Breast epithelium (tissue), 4 donors: ENCODE data around the gene CDH13. TPM values are rescaled to one million over a fixed set of nuclear protein-coding genes. Genes with fewer than 3 reads are reported as not detected.

Experiments
- DNase-seq, 2 donors: peaks; one replicate each; pipeline ENCODE4 v3.0.0-alpha.2; 2019; ENCODE audit warnings: low spot score in 2 of 2
- H3K27ac ChIP-seq, 2 donors: fragments of 200-600 bp; sonication (generic) in 1 of 2; one replicate each; pipeline ENCODE4 v1.5.1; 2016 to 2019; ENCODE audit warnings: mild to moderate bottlenecking in 1 of 2
- H3K27me3 ChIP-seq, 2 donors: fragments of 200-600 bp; sonication (generic) in 1 of 2; one replicate each; pipeline versions ENCODE4 v1.5.1 to v1.6.0; 2017 to 2019; ENCODE audit warnings: control low read depth in 1 of 2, mild to moderate bottlenecking in 1 of 2
- H3K36me3 ChIP-seq: fragments of 200-600 bp; one replicate; pipeline ENCODE4 v1.5.1; 2019
- H3K4me1 ChIP-seq, 2 donors: fragments of 200-600 bp; sonication (generic); one replicate each; pipeline ENCODE4 v1.5.1; 2016 to 2019; ENCODE audit warnings: control low read depth in 1 of 2
- H3K4me3 ChIP-seq, 3 donors: fragments of 200-600 bp; sonication (generic); 1 replicate in 2 of 3; 2 replicates in 1 of 3; pipeline ENCODE4 v1.5.1; 2016 to 2019; ENCODE audit warnings: mild to moderate bottlenecking in 3 of 3, moderate library complexity in 2 of 3
- H3K9me3 ChIP-seq, 2 donors: fragments of 200-600 bp; sonication (generic) in 1 of 2; one replicate each; pipeline ENCODE4 v1.5.1; 2016 to 2019; ENCODE audit warnings: control low read depth in 1 of 2
- POLR2A ChIP-seq: fragments of 450-650 bp; IDR thresholded peaks from one replicate; pipeline ENCODE4 v1.6.1; 2016; ENCODE audit warnings: antibody characterized with exemption, mild to moderate bottlenecking, moderate library complexity
- POLR2AphosphoS5 ChIP-seq, 3 donors: sonication (generic); formaldehyde crosslinking; IDR thresholded peaks; one replicate each; pipeline ENCODE4 v1.6.1; 2017; ENCODE audit warnings: antibody characterized with exemption in 3 of 3
- intact Hi-C: fragments of 100-400 bp; cut with DNase I; formaldehyde crosslinking; loops from one replicate; pipeline ENCODE4 v1.15.1; 2023; ENCODE audit warnings: low total_unique reads
- total RNA-seq, 3 donors: library from RNA; depleted of rRNA; stranded (reverse); fragments of >200 nt; gene quantifications; one replicate each; pipeline ENCODE4 v1.1.0, GENCODE V29; 2016
- TF ChIP-seq, protein P1 (sequence below), 3 donors: fragments of 450-650 bp; IDR thresholded peaks; one replicate each; pipeline ENCODE4 v1.5.1; 2016 to 2017; ENCODE audit warnings: antibody characterized with exemption in 3 of 3, mild to moderate bottlenecking in 3 of 3, moderate library complexity in 3 of 3

The CDH13 gene
- total RNA-seq, 3 donors from 2014 or later: 6.0 to 13.1 (median 11.5) TPM

DNA sequence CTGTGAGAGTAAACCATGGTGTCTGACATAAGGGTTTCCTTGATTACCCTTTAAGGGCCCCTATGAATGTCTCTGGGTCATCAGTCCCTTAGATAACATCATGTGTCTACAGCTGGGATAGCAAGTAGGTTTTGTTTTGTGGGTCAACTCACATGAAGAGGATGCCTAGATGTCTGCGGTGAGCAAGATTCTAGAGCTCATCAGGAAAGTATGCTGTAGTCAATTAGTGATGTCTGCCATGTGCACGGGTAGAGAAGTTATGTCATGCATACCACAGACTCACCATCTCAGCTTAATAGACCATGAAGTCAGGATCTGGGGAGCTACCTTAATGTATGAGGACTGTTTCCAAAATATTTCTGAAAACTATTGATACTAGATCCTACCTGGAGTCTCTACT, 57.5 kb downstream of the CDH13 start:
- TF ChIP-seq, protein P1, sequence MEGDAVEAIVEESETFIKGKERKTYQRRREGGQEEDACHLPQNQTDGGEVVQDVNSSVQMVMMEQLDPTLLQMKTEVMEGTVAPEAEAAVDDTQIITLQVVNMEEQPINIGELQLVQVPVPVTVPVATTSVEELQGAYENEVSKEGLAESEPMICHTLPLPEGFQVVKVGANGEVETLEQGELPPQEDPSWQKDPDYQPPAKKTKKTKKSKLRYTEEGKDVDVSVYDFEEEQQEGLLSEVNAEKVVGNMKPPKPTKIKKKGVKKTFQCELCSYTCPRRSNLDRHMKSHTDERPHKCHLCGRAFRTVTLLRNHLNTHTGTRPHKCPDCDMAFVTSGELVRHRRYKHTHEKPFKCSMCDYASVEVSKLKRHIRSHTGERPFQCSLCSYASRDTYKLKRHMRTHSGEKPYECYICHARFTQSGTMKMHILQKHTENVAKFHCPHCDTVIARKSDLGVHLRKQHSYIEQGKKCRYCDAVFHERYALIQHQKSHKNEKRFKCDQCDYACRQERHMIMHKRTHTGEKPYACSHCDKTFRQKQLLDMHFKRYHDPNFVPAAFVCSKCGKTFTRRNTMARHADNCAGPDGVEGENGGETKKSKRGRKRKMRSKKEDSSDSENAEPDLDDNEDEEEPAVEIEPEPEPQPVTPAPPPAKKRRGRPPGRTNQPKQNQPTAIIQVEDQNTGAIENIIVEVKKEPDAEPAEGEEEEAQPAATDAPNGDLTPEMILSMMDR (IDR thresholded peaks at IDR 0.05): no peak
- no peak for TF ChIP-seq POLR2AphosphoS5 (IDR thresholded peaks at IDR 0.05)
- TF ChIP-seq POLR2A: no peak
- no peaks in the 10 kb centered on the region for H3K36me3 ChIP-seq
- no peaks in the 10 kb centered on the region for H3K4me1 ChIP-seq
- no peak for DNase-seq
- H3K27ac ChIP-seq: no peak overlapping the region
- H3K9me3 ChIP-seq: no peaks in the 10 kb centered on the region
- intact Hi-C loops: no loop called here
- no peak overlapping the region for H3K4me3 ChIP-seq
- H3K27me3 ChIP-seq: peaks cover 0 to 2% of the 10 kb centered on the region in 2 donors

DNA sequence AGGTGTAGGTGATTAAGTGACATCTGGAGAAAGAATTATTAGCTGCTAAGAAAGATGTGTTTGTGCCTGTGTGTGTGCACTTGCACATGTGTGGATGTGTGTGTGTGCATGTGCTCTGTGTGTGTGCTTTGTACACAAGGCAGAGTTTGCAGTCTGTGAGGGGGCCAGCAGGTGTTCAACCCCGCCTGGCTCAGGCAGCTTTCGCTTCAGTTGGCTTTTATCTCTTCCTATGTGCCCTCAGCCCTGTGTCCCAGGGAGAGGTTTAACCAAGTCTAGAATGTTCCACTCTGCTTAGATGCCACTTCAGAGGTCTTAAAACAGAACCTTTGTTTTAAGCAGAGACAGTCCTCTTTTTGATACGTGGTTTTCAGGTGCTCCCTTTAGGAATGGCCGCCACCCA, 58.8 kb downstream of the CDH13 start:
- no peak for DNase-seq
- H3K27me3 ChIP-seq: peaks cover 0 to 2% of the 10 kb centered on the region in 2 donors
- TF ChIP-seq, protein P1 (IDR thresholded peaks at IDR 0.05): no peak
- intact Hi-C loops: no loop called here
- H3K4me1 ChIP-seq: no peaks in the 10 kb centered on the region
- H3K4me3 ChIP-seq: no peak overlapping the region
- no peaks in the 10 kb centered on the region for H3K36me3 ChIP-seq
- H3K9me3 ChIP-seq: no peaks in the 10 kb centered on the region
- H3K27ac ChIP-seq: no peak overlapping the region

DNA sequence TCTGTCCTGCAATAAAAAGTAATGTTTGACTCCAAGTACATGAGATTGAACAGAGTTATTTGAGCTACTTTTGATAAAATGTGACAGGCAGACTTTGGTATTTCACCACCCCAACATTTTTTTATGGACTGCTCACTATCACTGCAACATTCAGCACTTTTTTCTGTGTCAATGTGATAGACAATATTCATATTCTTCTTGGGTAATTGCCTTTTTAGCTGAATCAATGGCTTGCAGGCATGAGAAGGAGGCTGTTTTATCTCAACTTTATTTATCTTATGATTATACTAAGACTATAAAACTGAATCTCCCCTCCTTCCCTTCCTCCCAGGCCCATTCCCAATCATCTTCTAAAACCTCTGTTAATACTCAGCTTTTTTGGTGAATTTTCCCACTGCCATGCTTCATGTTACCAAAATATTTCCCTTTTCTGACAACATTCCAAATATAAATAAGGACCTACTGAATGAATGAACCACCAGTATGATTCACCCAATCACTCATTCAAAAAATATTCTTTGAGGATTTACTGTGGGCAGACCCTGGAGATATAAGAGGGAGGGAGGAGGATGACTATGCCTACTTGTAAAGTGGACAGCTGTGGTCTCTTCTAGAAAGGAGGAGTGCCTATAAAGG, 67.6 kb downstream of the CDH13 start:
- intact Hi-C loops: no loop called here
- H3K27me3 ChIP-seq: no peaks in the 10 kb centered on the region
- no peak for DNase-seq

DNA sequence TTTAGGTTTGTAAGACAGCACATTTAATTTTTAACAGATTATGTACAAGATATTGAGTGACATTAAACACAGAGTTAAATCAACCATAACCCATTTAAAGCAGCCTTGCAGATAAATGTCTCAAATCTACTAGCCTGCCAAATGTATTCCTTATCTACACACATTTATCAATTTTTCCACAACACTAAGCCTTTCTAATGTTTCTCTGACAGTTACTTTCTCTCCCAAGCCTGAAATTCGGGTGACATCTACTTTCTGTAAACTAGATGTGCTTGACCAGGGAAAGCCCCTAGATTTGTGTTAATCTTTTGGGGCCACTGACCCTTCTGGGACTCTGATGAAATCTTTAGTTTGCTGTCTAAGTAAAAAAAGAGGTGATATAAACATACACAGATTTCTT, 69.0 kb downstream of the CDH13 start:
- DNase-seq: no peak
- Histone ChIP-seq H3K27me3 (no peaks in the 10 kb centered on the region), H3K4me3 (no peak overlapping the region), H3K36me3 (no peaks in the 10 kb centered on the region), H3K4me1 (no peaks in the 10 kb centered on the region), H3K9me3 (no peaks in the 10 kb centered on the region), H3K27ac (no peak overlapping the region)
- intact Hi-C loops: no loop called here
- TF ChIP-seq POLR2AphosphoS5 (IDR thresholded peaks at IDR 0.05) (no peak), POLR2A (no peak)
- TF ChIP-seq, protein P1 (IDR thresholded peaks at IDR 0.05): no peak

More for the DNA sequence above, 67.6 kb downstream of the CDH13 start:
- Histone ChIP-seq H3K36me3 (no peaks in the 10 kb centered on the region), H3K4me3 (no peak overlapping the region), H3K9me3 (no peaks in the 10 kb centered on the region), H3K4me1 (no peaks in the 10 kb centered on the region), H3K27ac (no peak overlapping the region)
- no peak for TF ChIP-seq POLR2AphosphoS5 (IDR thresholded peaks at IDR 0.05)
- TF ChIP-seq, protein P1 (IDR thresholded peaks at IDR 0.05): no peak
- TF ChIP-seq POLR2A: no peak

DNA sequence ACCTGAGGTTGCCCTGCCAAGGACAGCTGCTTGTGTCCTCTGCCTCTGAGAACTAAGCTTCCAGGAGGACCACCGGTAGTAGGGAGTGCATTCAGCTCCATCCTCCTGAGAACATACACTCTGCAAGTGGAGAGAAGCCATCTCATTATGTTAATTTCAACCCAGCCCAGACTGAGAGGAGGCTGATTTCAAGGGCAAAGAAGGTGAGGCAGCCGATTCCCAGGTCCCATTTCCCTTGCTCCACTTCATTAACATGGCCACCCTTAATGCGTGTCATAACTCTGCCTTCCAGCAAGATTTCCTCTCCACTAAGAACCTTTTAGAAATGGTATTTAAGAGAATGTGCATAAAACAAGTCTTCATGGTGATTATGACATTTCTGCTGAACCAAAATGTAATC, 72.5 kb downstream of the CDH13 start:
- TF ChIP-seq POLR2A (no peak), POLR2AphosphoS5 (IDR thresholded peaks at IDR 0.05) (no peak)
- TF ChIP-seq, protein P1 (IDR thresholded peaks at IDR 0.05): no peak
- peak overlapping the region in 1 of 2 donors; percentile 44 for H3K27ac ChIP-seq
- intact Hi-C loops: no loop called here
- H3K4me3 ChIP-seq: no peak overlapping the region
- H3K36me3 ChIP-seq: no peaks in the 10 kb centered on the region
- DNase-seq: no peak
- peaks cover 0 to 5% of the 10 kb centered on the region in 2 donors for H3K27me3 ChIP-seq
- no peaks in the 10 kb centered on the region for H3K9me3 ChIP-seq
- H3K4me1 ChIP-seq: no peaks in the 10 kb centered on the region
